MM.1S (cell line): ENCODE results near the gene SORL1.

ENCODE experiments used
- DNase-seq: peaks from one replicate; pipeline ENCODE4 v3.0.0-alpha.2; 2015
- H2AFZ ChIP-seq: fragments of 300-600 bp; sonication (generic); 2 replicates; pipeline ENCODE4 v1.6.0; 2016; ENCODE audit warnings: antibody characterized with exemption, low read length
- H3F3A ChIP-seq: fragments of 300-600 bp; sonication (generic); 2 replicates; pipeline ENCODE4 v1.6.1; 2016; ENCODE audit warnings: mild to moderate bottlenecking, antibody characterized with exemption, low read length, moderate library complexity, mixed read lengths; ENCODE audit not compliant: insufficient read depth
- H3K27ac ChIP-seq: fragments of 300-600 bp; sonication (generic); 2 replicates; pipeline ENCODE4 v1.5.1; 2016; ENCODE audit warnings: mild to moderate bottlenecking, low read length
- H3K27me3 ChIP-seq: fragments of 300-600 bp; sonication (generic); replicated peaks from 2 replicates; pipeline ENCODE4 v1.6.0; 2016; ENCODE audit warnings: low read length; ENCODE audit not compliant: insufficient read depth
- H3K36me3 ChIP-seq: fragments of 300-600 bp; sonication (generic); replicated peaks from 2 replicates; pipeline ENCODE4 v1.6.1; 2016; ENCODE audit warnings: mild to moderate bottlenecking, low read length, mixed read lengths; ENCODE audit not compliant: insufficient read depth
- H3K4me1 ChIP-seq: fragments of 300-600 bp; sonication (generic); 2 replicates; pipeline ENCODE4 v1.6.1; 2016; ENCODE audit warnings: low read length, mixed read lengths
- H3K4me2 ChIP-seq: fragments of 300-600 bp; sonication (generic); 2 replicates; pipeline ENCODE4 v1.6.0; 2016; ENCODE audit warnings: low read depth, low read length
- H3K4me3 ChIP-seq: fragments of 300-600 bp; sonication (generic); 2 replicates; pipeline ENCODE4 v1.5.1; 2016; ENCODE audit warnings: low read length, mixed read lengths
- H3K79me2 ChIP-seq: fragments of 300-600 bp; sonication (generic); 2 replicates; pipeline ENCODE4 v1.6.1; 2016; ENCODE audit warnings: mixed run types, low read length, mixed read lengths
- H3K9ac ChIP-seq: fragments of 300-600 bp; sonication (generic); 2 replicates; pipeline ENCODE4 v1.6.1; 2016; ENCODE audit warnings: low read length, mixed read lengths
- H3K9me2 ChIP-seq: fragments of 300-600 bp; sonication (generic); replicated peaks from 2 replicates; pipeline ENCODE4 v1.6.1; 2016; ENCODE audit warnings: mild to moderate bottlenecking, low read length, mixed read lengths; ENCODE audit not compliant: insufficient read depth
- H3K9me3 ChIP-seq: fragments of 300-600 bp; sonication (generic); replicated peaks from 2 replicates; pipeline ENCODE4 v1.6.1; 2016; ENCODE audit warnings: mild to moderate bottlenecking, low read length, mixed read lengths; ENCODE audit not compliant: insufficient read depth
- H4K20me1 ChIP-seq: fragments of 300-600 bp; sonication (generic); 2 replicates; pipeline ENCODE4 v1.6.1; 2016; ENCODE audit warnings: mild to moderate bottlenecking, low read length, moderate library complexity, mixed read lengths; ENCODE audit not compliant: insufficient read depth
- CTCF ChIP-seq: fragments of 300-600 bp; sonication (generic); IDR thresholded peaks from 2 replicates; pipeline ENCODE4 v1.5.1; 2016; ENCODE audit warnings: antibody characterized with exemption, low read length, mixed read lengths
- EZH2 ChIP-seq: fragments of 300-600 bp; sonication (generic); optimal IDR thresholded peaks from 2 replicates; pipeline ENCODE3; 2017; ENCODE audit warnings: low read depth, mild to moderate bottlenecking, antibody characterized with exemption, low read length, mixed read lengths
- EZH2phosphoT487 ChIP-seq: fragments of 300-600 bp; sonication (generic); IDR thresholded peaks from 2 replicates; pipeline ENCODE4 v1.6.1; 2018; ENCODE audit warnings: antibody characterized with exemption, low read length

The SORL1 gene

GRCh38 chr11:121466063-121466794 is 14.1 kb downstream of the SORL1 start:
- DNase-seq = no peak
- Histone ChIP-seq H3F3A (no peaks in the 10 kb centered on the region), H3K9me2 (no peaks in the 10 kb centered on the region), H3K9ac (no peak overlapping the region), H3K36me3 (no peaks in the 10 kb centered on the region), H3K79me2 (no peaks in the 10 kb centered on the region), H3K4me1 (no peaks in the 10 kb centered on the region), H3K4me2 (no peak overlapping the region), H2AFZ (no peak overlapping the region), H3K4me3 (no peak overlapping the region), H3K9me3 (no peaks in the 10 kb centered on the region), H3K27me3 (no peaks in the 10 kb centered on the region), H4K20me1 (no peaks in the 10 kb centered on the region), H3K27ac (no peak overlapping the region)
- TF ChIP-seq EZH2phosphoT487 (no peak), CTCF (no peak), EZH2 (no peak)

GRCh38 chr11:121467471-121467870 is 15.4 kb downstream of the SORL1 start:
- H3K4me1 ChIP-seq = no peaks in the 10 kb centered on the region
- H3K9ac ChIP-seq = no peak overlapping the region
- no peak overlapping the region for H2AFZ ChIP-seq
- H3K79me2 ChIP-seq = no peaks in the 10 kb centered on the region
- no peaks in the 10 kb centered on the region for H3K27me3 ChIP-seq
- H3F3A ChIP-seq = no peaks in the 10 kb centered on the region
- H3K4me2 ChIP-seq = no peak overlapping the region
- no peaks in the 10 kb centered on the region for H4K20me1 ChIP-seq
- H3K27ac ChIP-seq = no peak overlapping the region
- H3K9me3 ChIP-seq = no peaks in the 10 kb centered on the region
- DNase-seq = no peak
- no peak overlapping the region for H3K4me3 ChIP-seq
- no peaks in the 10 kb centered on the region for H3K9me2 ChIP-seq
- TF ChIP-seq EZH2 (no peak), CTCF (no peak), EZH2phosphoT487 (no peak)
- no peaks in the 10 kb centered on the region for H3K36me3 ChIP-seq

GRCh38 chr11:121467965-121468364 is 15.9 kb downstream of the SORL1 start:
- H3K36me3 ChIP-seq = no peaks in the 10 kb centered on the region
- H3K9me2 ChIP-seq = no peaks in the 10 kb centered on the region
- no peaks in the 10 kb centered on the region for H3K27me3 ChIP-seq
- H3K9me3 ChIP-seq = no peaks in the 10 kb centered on the region
- H4K20me1 ChIP-seq = no peaks in the 10 kb centered on the region
- no peak overlapping the region for H2AFZ ChIP-seq
- TF ChIP-seq EZH2 (no peak), EZH2phosphoT487 (no peak), CTCF (no peak)
- no peak overlapping the region for H3K4me3 ChIP-seq
- no peaks in the 10 kb centered on the region for H3F3A ChIP-seq
- H3K4me2 ChIP-seq = no peak overlapping the region
- no peak overlapping the region for H3K27ac ChIP-seq
- H3K79me2 ChIP-seq = no peaks in the 10 kb centered on the region
- no peak for DNase-seq
- H3K9ac ChIP-seq = no peak overlapping the region
- no peaks in the 10 kb centered on the region for H3K4me1 ChIP-seq
